Transverse colon (tissue), 4 donors: ENCODE results near the gene SNRPD2.

ENCODE experiments used
- EP300 ChIP-seq: sonication (generic); formaldehyde crosslinking; IDR thresholded peaks from one replicate; pipeline ENCODE4 v1.6.1; 2017; ENCODE audit warnings: antibody characterized with exemption, low read depth
- POLR2A ChIP-seq: fragments of 450-650 bp; IDR thresholded peaks from one replicate; pipeline ENCODE4 v1.6.1; 2016; ENCODE audit warnings: antibody characterized with exemption, mild to moderate bottlenecking, moderate library complexity
- POLR2AphosphoS5 ChIP-seq, 3 donors: sonication (generic); formaldehyde crosslinking; IDR thresholded peaks; one replicate each; pipeline ENCODE4 v1.6.1; 2016; ENCODE audit warnings: antibody characterized with exemption in 3 of 3
- TF ChIP-seq, protein P1 (sequence below), 5 experiments: fragments of 200-600 bp in 3 of 5; fragments of 450-650 bp in 2 of 5; sonication (generic) in 3 of 5; IDR thresholded peaks; 1 replicate in 2 of 5; 2 replicates in 3 of 5; pipeline ENCODE4 v1.5.1; 2016 to 2017; ENCODE audit warnings: antibody characterized with exemption in 5 of 5, inconsistent platforms in 3 of 5, mild to moderate bottlenecking in 2 of 5, moderate library complexity in 1 of 5

DNA sequence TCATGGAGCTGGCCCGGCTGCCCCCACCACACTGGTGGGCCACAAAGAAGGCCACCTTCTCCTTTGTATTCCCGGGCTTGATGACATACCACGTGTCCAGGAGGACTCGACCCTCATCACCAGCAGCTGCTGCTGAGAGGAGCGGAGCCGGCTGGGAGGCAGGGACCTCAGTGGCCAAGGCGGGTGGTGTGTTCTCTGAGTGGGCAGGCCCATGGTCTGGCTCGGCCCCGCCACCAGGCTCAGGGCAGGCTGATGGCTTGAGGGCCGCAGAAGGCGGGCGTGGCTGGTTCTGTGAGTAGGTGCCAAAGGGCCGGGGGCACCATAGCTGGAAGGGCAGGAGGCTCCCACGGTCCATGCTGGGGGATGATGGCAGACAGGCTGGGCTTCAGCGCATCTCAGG is 21.4 kb upstream of the SNRPD2 start:
- TF ChIP-seq EP300 = no peak
- TF ChIP-seq, protein P1, sequence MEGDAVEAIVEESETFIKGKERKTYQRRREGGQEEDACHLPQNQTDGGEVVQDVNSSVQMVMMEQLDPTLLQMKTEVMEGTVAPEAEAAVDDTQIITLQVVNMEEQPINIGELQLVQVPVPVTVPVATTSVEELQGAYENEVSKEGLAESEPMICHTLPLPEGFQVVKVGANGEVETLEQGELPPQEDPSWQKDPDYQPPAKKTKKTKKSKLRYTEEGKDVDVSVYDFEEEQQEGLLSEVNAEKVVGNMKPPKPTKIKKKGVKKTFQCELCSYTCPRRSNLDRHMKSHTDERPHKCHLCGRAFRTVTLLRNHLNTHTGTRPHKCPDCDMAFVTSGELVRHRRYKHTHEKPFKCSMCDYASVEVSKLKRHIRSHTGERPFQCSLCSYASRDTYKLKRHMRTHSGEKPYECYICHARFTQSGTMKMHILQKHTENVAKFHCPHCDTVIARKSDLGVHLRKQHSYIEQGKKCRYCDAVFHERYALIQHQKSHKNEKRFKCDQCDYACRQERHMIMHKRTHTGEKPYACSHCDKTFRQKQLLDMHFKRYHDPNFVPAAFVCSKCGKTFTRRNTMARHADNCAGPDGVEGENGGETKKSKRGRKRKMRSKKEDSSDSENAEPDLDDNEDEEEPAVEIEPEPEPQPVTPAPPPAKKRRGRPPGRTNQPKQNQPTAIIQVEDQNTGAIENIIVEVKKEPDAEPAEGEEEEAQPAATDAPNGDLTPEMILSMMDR (IDR thresholded peaks at IDR 0.05) = no peak
- no peak for TF ChIP-seq POLR2A
- no peak for TF ChIP-seq POLR2AphosphoS5 (IDR thresholded peaks at IDR 0.05)
